ENCODE measurements around the gene BMAL1.

- TF ChIP-seq POLR2AphosphoS5 (IDR thresholded peaks at IDR 0.05; ENCODE audit: borderline replicate concordance, low read depth, low read length): no peak
- TF ChIP-seq EZH2 (IDR thresholded peaks at IDR 0.05): no peak
Observed at GRCh38 chr11:13355191-13355590, 77.6 kb downstream of the BMAL1 start.
